Measurements from ENCODE around the gene C16orf87. TPM values are rescaled to one million over a fixed set of nuclear protein-coding genes. Genes with fewer than 3 reads are reported as not detected.

C16orf87 gene
- total and polyA plus RNA-seq, 11 donors, result 5.1 to 15.8 (median 13.6) TPM

DNA sequence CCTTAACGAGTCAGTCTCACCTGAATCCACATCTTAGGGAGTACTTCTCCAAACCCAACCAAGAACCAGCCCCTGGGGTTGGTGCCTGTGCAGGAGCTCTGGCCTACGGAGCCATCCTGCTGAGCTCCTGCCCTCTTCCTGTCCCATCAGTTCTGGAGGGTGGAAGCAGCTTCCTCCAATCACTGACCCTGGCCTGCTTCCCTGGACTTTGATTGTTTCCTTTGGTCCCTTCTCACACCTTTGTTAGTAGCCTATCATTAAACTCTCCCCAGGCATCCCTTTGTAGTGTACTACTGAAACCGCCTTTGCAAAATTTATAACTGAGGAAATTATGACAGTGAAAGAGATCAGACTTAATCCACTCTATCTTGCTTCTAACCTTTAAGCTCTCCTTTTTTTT is 21.1 kb upstream of the C16orf87 start:
- WGBS, 4 donors, result 62 to 79% (median 70%) methylated on average over 3 of the region's 3 CpGs
- peaks cover 0 to 6% (median 0%) of the 10 kb centered on the region in 9 donors for H3K27me3 ChIP-seq
- DNase-seq (no peak), ATAC-seq (peak in 1 of 4 donors; percentile 18)
- no peaks in the 10 kb centered on the region for H3K9me3 ChIP-seq
- no peak overlapping the region for H3K4me3 ChIP-seq
- H3K36me3 ChIP-seq, result no peaks in the 10 kb centered on the region
- TF ChIP-seq CTCF (IDR thresholded peaks at IDR 0.05) (no peak), POLR2A (IDR thresholded peaks at IDR 0.05) (no peak)
- intact Hi-C loops (cut with DNase I), result loop anchor here in 5 of 10 donors (5.0 to 10.0 kb wide), 4 partner anchors 75 to 1315 kb away; no protein-coding TSS in a partner anchor
- no peak overlapping the region for H3K27ac ChIP-seq
- H3K4me1 ChIP-seq, result no peaks in the 10 kb centered on the region

- no peak for DNase-seq
- no peak for ATAC-seq
- 79 to 85% (median 81%) methylated on average over 5 of the region's 5 CpGs for WGBS, 4 donors
- Histone ChIP-seq H3K27ac (no peak overlapping the region), H3K27me3 (peaks cover 0 to 11% (median 0%) of the 10 kb centered on the region in 9 donors), H3K4me1 (no peaks in the 10 kb centered on the region), H3K36me3 (no peaks in the 10 kb centered on the region), H3K4me3 (no peak overlapping the region), H3K9me3 (no peaks in the 10 kb centered on the region)
- TF ChIP-seq POLR2A (IDR thresholded peaks at IDR 0.05) (no peak), CTCF (IDR thresholded peaks at IDR 0.05) (no peak)
- intact Hi-C loops (cut with DNase I), result loop anchor here in 5 of 10 donors (5.0 to 10.0 kb wide), 4 partner anchors 76 to 1316 kb away; no protein-coding TSS in a partner anchor
Observed at GRCh38 chr16:46850619-46851555, 19.9 kb upstream of the C16orf87 start.

- H3K27me3 ChIP-seq, result peaks cover 0 to 30% (median 10%) of the 10 kb centered on the region in 9 donors
- H3K4me1 ChIP-seq, result peaks cover 0 to 3% (median 0%) of the 10 kb centered on the region in 12 donors
- no peak for DNase-seq
- H3K36me3 ChIP-seq, result no peaks in the 10 kb centered on the region
- intact Hi-C loops (cut with DNase I), result no loop called here
- WGBS, 4 donors, result 77 to 89% (median 83%) methylated on average over 5 of the region's 5 CpGs
- H3K27ac ChIP-seq, result no peak overlapping the region
- ATAC-seq, result no peak
- H3K4me3 ChIP-seq, result no peak overlapping the region
- TF ChIP-seq POLR2A (IDR thresholded peaks at IDR 0.05), result no peak
- TF ChIP-seq CTCF (IDR thresholded peaks at IDR 0.05), result no peak
- H3K9me3 ChIP-seq, result no peaks in the 10 kb centered on the region
Observed at GRCh38 chr16:46848768-46849764, 18.1 kb upstream of the C16orf87 start.

Measured in heart left ventricle (tissue), 16 donors.